ENCODE data around the gene CAPN15. TPM values are rescaled to one million over a fixed set of nuclear protein-coding genes. Genes with fewer than 3 reads are reported as not detected.

The CAPN15 gene
- total and polyA plus RNA-seq, 9 of the 15 experiments (the other 6 are each of a cell fraction or from before 2014, with no cell fraction given) = 0.62 to 111 (median 14.2) TPM

GRCh38 chr16:578870-579405 lies 51.4 kb downstream of the CAPN15 start (continued):
- no peak for TF ChIP-seq SMARCB1 (IDR thresholded peaks at IDR 0.05; ENCODE audit: insufficient read length, low read depth)
- no peak for TF ChIP-seq ELF4 (CRISPR knock-in tag; IDR thresholded peaks at IDR 0.05)
- TF ChIP-seq OTX1 (CRISPR knock-in tag; IDR thresholded peaks at IDR 0.05) = no peak
- no peak for TF ChIP-seq RBBP5 (IDR thresholded peaks at IDR 0.05; ENCODE audit: borderline replicate concordance, insufficient read depth, low read length, poor library complexity, severe bottlenecking)
- TF ChIP-seq, protein P1, sequence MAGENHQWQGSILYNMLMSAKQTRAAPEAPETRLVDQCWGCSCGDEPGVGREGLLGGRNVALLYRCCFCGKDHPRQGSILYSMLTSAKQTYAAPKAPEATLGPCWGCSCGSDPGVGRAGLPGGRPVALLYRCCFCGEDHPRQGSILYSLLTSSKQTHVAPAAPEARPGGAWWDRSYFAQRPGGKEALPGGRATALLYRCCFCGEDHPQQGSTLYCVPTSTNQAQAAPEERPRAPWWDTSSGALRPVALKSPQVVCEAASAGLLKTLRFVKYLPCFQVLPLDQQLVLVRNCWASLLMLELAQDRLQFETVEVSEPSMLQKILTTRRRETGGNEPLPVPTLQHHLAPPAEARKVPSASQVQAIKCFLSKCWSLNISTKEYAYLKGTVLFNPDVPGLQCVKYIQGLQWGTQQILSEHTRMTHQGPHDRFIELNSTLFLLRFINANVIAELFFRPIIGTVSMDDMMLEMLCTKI (IDR thresholded peaks at IDR 0.05; ENCODE audit: partially characterized antibody) = no peak
- no peak for TF ChIP-seq ZNF561 (CRISPR knock-in tag; conservative IDR thresholded peaks at IDR 0.05)
- no peak for TF ChIP-seq ATF4 (CRISPR knock-in tag; IDR thresholded peaks at IDR 0.05)
- no peak for TF ChIP-seq HDAC3 (IDR thresholded peaks at IDR 0.05; ENCODE audit: borderline replicate concordance, partially characterized antibody)
- TF ChIP-seq ZNF707 (CRISPR knock-in tag; conservative IDR thresholded peaks at IDR 0.05) = no peak
- no peak for TF ChIP-seq GTF2E2 (tag; IDR thresholded peaks at IDR 0.05)
- TF ChIP-seq PCBP1 (IDR thresholded peaks at IDR 0.05; ENCODE audit: low read depth, low read length, poor library complexity, severe bottlenecking) = no peak
- TF ChIP-seq CBX1 (IDR thresholded peaks at IDR 0.05; ENCODE audit: low read depth) = peak; percentile 84; the same call in 1 of the 2 replicates
- TF ChIP-seq, protein P2, sequence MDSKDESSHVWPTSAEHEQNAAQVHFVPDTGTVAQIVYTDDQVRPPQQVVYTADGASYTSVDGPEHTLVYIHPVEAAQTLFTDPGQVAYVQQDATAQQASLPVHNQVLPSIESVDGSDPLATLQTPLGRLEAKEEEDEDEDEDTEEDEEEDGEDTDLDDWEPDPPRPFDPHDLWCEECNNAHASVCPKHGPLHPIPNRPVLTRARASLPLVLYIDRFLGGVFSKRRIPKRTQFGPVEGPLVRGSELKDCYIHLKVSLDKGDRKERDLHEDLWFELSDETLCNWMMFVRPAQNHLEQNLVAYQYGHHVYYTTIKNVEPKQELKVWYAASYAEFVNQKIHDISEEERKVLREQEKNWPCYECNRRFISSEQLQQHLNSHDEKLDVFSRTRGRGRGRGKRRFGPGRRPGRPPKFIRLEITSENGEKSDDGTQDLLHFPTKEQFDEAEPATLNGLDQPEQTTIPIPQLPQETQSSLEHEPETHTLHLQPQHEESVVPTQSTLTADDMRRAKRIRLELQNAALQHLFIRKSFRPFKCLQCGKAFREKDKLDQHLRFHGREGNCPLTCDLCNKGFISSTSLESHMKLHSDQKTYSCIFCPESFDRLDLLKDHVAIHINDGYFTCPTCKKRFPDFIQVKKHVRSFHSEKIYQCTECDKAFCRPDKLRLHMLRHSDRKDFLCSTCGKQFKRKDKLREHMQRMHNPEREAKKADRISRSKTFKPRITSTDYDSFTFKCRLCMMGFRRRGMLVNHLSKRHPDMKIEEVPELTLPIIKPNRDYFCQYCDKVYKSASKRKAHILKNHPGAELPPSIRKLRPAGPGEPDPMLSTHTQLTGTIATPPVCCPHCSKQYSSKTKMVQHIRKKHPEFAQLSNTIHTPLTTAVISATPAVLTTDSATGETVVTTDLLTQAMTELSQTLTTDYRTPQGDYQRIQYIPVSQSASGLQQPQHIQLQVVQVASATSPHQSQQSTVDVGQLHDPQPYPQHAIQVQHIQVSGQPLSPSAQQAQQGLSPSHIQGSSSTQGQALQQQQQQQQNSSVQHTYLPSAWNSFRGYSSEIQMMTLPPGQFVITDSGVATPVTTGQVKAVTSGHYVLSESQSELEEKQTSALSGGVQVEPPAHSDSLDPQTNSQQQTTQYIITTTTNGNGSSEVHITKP (IDR thresholded peaks at IDR 0.05; ENCODE audit: partially characterized antibody) = no peak
- TF ChIP-seq PHB2 (IDR thresholded peaks at IDR 0.05; ENCODE audit: low read depth) = no peak
- TF ChIP-seq HNRNPUL1 (IDR thresholded peaks at IDR 0.05; ENCODE audit: low read length) = no peak
- TF ChIP-seq SMAD4 (CRISPR knock-in tag; conservative IDR thresholded peaks at IDR 0.05) = peak; percentile 83
- TF ChIP-seq POLR2B (IDR thresholded peaks at IDR 0.05; ENCODE audit: low read depth, partially characterized antibody) = no peak
- TF ChIP-seq TAF15 (IDR thresholded peaks at IDR 0.05; ENCODE audit: low read depth, low read length) = no peak
- no peak for TF ChIP-seq FOXA1 (IDR thresholded peaks at IDR 0.05; ENCODE audit: borderline replicate concordance)
- no peak for TF ChIP-seq HDAC8 (tag; IDR thresholded peaks at IDR 0.05)
- TF ChIP-seq TRIM25 (IDR thresholded peaks at IDR 0.05; ENCODE audit: borderline replicate concordance) = no peak

All from K562 (cell line).